K562 (cell line): ENCODE measurements around the gene IL23R. TPM values are rescaled to one million over a fixed set of nuclear protein-coding genes. Genes with fewer than 3 reads are reported as not detected.
A peak's percentile ranks its signal among the peaks of the same experiment; 100 is the strongest.

Source experiments
- ATAC-seq: fragments of 200-7000 bp; cut with Tn5 transposase; 3 replicates; pipeline ENCODE4 v1.9.1; 2020; ENCODE audit warnings: moderate library complexity
- BruUV-seq: library from RNA; stranded (reverse); fragments of 400-500 nt; replicated peaks from 2 replicates; lab custom pipeline; 2021; lab: Mats Ljungman, UMichigan
- CTCF ChIA-PET: fragments of 300-600 bp; formaldehyde crosslinking; extraction: SDS; loops from one replicate; lab custom pipeline; 2021; ENCODE audit warnings: low intra/inter-chr PET ratio; lab: Yijun Ruan, JAX
- POLR2A ChIA-PET: fragments of 300-600, 350-650 bp; sonication (Branson Sonifier 250); formaldehyde crosslinking; extraction: SDS; loops from one replicate; lab custom pipeline; 2021; ENCODE audit warnings: antibody characterized with exemption, inconsistent platforms; lab: Yijun Ruan, JAX
- DNase-seq, 4 experiments: peaks; one replicate each; pipeline versions ENCODE4 v3.0.0 to v3.0.0-alpha.2; 2011 to 2018; ENCODE audit warnings: low spot score in 3 of 4, mixed read lengths in 3 of 4; ENCODE audit errors: extremely low read depth in 1 of 4
- FAIRE-seq: peaks from 2 replicates; lab custom pipeline; 2011; peaks lifted over from hg19 to GRCh38; lab: Jason Lieb, UNC
- H2AFZ ChIP-seq: 2 replicates; pipeline ENCODE4 v1.6.0; 2011; ENCODE audit warnings: low read depth, low read length, control low read depth, inconsistent platforms
- H3K27ac ChIP-seq: fragments of 200-600 bp; 3 replicates; pipeline ENCODE4 v1.8.0; 2011; ENCODE audit warnings: low read depth, mild to moderate bottlenecking, control low read depth, inconsistent platforms, low read length, moderate library complexity, mixed read lengths; ENCODE audit errors: extremely low read depth
- H3K27me3 ChIP-seq, 2 experiments: fragments of 300-600 bp in 1 of 2; 2 replicates in 1 of 2; 3 replicates in 1 of 2; pipeline versions ENCODE4 v1.6.0 to v1.8.0; 2011; ENCODE audit warnings: inconsistent platforms in 2 of 2, low read length in 2 of 2, mild to moderate bottlenecking in 1 of 2, mixed read lengths in 1 of 2, moderate library complexity in 1 of 2; ENCODE audit not compliant: control insufficient read depth in 2 of 2, insufficient read depth in 2 of 2
- H3K36me3 ChIP-seq: fragments of 300-600 bp; 3 replicates; pipeline ENCODE4 v1.8.0; 2011; ENCODE audit warnings: mild to moderate bottlenecking, low read length, inconsistent platforms; ENCODE audit not compliant: control insufficient read depth, insufficient read depth
- H3K4me1 ChIP-seq, 2 experiments: fragments of 200-600 bp in 1 of 2; replicated peaks in 1 of 2; 2 replicates in 1 of 2; 3 replicates in 1 of 2; pipeline versions ENCODE4 v1.5.1 to v1.8.0; 2011; ENCODE audit warnings: inconsistent platforms in 2 of 2, low read length in 2 of 2, mild to moderate bottlenecking in 1 of 2, mixed read lengths in 1 of 2, moderate library complexity in 1 of 2; ENCODE audit not compliant: control insufficient read depth in 2 of 2, insufficient read depth in 2 of 2
- H3K4me2 ChIP-seq: 2 replicates; pipeline ENCODE4 v1.6.1; 2011; ENCODE audit warnings: low read length, control low read depth, inconsistent platforms, mixed read lengths; ENCODE audit not compliant: insufficient read depth
- H3K4me3 ChIP-seq: fragments of 200-600 bp; sonication (generic), shearing (Covaris generic); 2 replicates; pipeline ENCODE4 v1.5.1; 2016; ENCODE audit warnings: control low read depth, inconsistent platforms
- H3K79me2 ChIP-seq: fragments of 200-600 bp; 3 replicates; pipeline ENCODE4 v1.8.0; 2011; ENCODE audit warnings: low read length, inconsistent platforms; ENCODE audit not compliant: control insufficient read depth, insufficient read depth
- H3K9ac ChIP-seq, 2 experiments: 2 replicates each; pipeline versions ENCODE4 v1.6.0 to v1.6.1; 2011; ENCODE audit warnings: low read depth in 2 of 2, low read length in 2 of 2, control low read depth in 1 of 2, inconsistent platforms in 1 of 2, mild to moderate bottlenecking in 1 of 2, mixed read lengths in 1 of 2; ENCODE audit not compliant: insufficient read depth in 1 of 2
- H3K9me1 ChIP-seq: one replicate; pipeline ENCODE4 v1.6.0; 2011; ENCODE audit warnings: inconsistent platforms, mild to moderate bottlenecking, low read length, moderate library complexity; ENCODE audit not compliant: control insufficient read depth, insufficient read depth
- H3K9me3 ChIP-seq: replicated peaks from 2 replicates; pipeline ENCODE4 v1.5.1; 2011; ENCODE audit warnings: low read depth, low read length, inconsistent platforms; ENCODE audit not compliant: control insufficient read depth, insufficient read depth
- H4K20me1 ChIP-seq: replicated peaks from 2 replicates; pipeline ENCODE4 v1.6.1; 2011; ENCODE audit warnings: low read length, inconsistent platforms, mixed read lengths; ENCODE audit not compliant: control insufficient read depth, insufficient read depth
- BRF1 ChIP-seq: IDR thresholded peaks from 3 replicates; pipeline ENCODE4 v1.6.1; 2011; ENCODE audit warnings: borderline replicate concordance, mild to moderate bottlenecking; ENCODE audit not compliant: insufficient read length; ENCODE audit errors: extremely low read depth
- CEBPG ChIP-seq, 3 experiments: fragments of 200-800 bp in 1 of 3; sonication (Bioruptor generic) in 1 of 3; sonication (generic) in 1 of 3; formaldehyde crosslinking in 1 of 3; IDR thresholded peaks in 2 of 3; conservative IDR thresholded peaks in 1 of 3; 2 replicates each; pipeline versions ENCODE4 v1.6.1 to v1.8.0; 2016 to 2022; ENCODE audit warnings: missing compliant biosample characterization in 2 of 3, missing genetic modification characterization in 2 of 3, mild to moderate bottlenecking in 1 of 3, missing genetic modification reagents in 1 of 3
- CHD4 ChIP-seq: fragments of 200-600 bp; sonication (generic); IDR thresholded peaks from 3 replicates; pipeline ENCODE4 v1.6.1; 2012; ENCODE audit warnings: low read depth, mild to moderate bottlenecking, mixed read lengths, low read length, inconsistent platforms; ENCODE audit not compliant: insufficient read depth, insufficient replicate concordance, poor library complexity, severe bottlenecking
- ELF1 ChIP-seq: fragments of 200-800 bp; sonication (Bioruptor generic); IDR thresholded peaks from 2 replicates; pipeline ENCODE4 v1.6.1; 2016; ENCODE audit warnings: missing genetic modification characterization, missing compliant biosample characterization
- ERF ChIP-seq: fragments of 450-650 bp; formaldehyde crosslinking; IDR thresholded peaks from 2 replicates; pipeline ENCODE4 v1.4.0; 2020; ENCODE audit warnings: mild to moderate bottlenecking, mixed read lengths
- GABPA ChIP-seq: fragments of 200-800 bp; sonication (Bioruptor generic); conservative IDR thresholded peaks from 2 replicates; pipeline ENCODE4 v1.6.1; 2016; ENCODE audit warnings: low read depth, missing genetic modification characterization, missing compliant biosample characterization
- HCFC1 ChIP-seq: IDR thresholded peaks from 2 replicates; pipeline ENCODE4 v1.6.1; 2012; ENCODE audit warnings: low read depth, low read length, improper control_type of control experiment
- NCOA4 ChIP-seq: fragments of 450-650 bp; IDR thresholded peaks from 2 replicates; pipeline ENCODE4 v1.6.1; 2018; ENCODE audit warnings: mild to moderate bottlenecking; ENCODE audit not compliant: partially characterized antibody
- NFIC ChIP-seq: fragments of 450-650 bp; IDR thresholded peaks from 2 replicates; pipeline ENCODE4 v1.6.1; 2017; ENCODE audit warnings: mild to moderate bottlenecking, inconsistent platforms
- NRF1 ChIP-seq, 2 experiments: fragments of 450-650 bp; IDR thresholded peaks in 1 of 2; conservative IDR thresholded peaks in 1 of 2; 2 replicates each; pipeline ENCODE4 v1.6.1; 2014; ENCODE audit warnings: mild to moderate bottlenecking in 2 of 2
- PYGO2 ChIP-seq: fragments of 450-650 bp; IDR thresholded peaks from 2 replicates; pipeline ENCODE4 v1.6.1; 2016; ENCODE audit warnings: mild to moderate bottlenecking, missing genetic modification characterization, moderate library complexity, missing compliant biosample characterization
- TBP ChIP-seq: optimal IDR thresholded peaks from 2 replicates; pipeline ENCODE3; 2011; ENCODE audit warnings: low read depth, low read length, improper control_type of control experiment
- WGBS: fragments of 100-300 bp; shearing (Covaris generic); methylation state at CpG from one replicate; pipeline ENCODE4 v1.1.6; 2016; ENCODE audit warnings: low coverage, mixed read lengths; ENCODE audit not compliant: insufficient coverage; ENCODE audit errors: missing lambda C conversion rate; 5-methylcytosine and 5-hydroxymethylcytosine counted together
- in situ Hi-C: fragments of 300-500 bp; cut with MboI; formaldehyde crosslinking; loops from 4 replicates; pipeline ENCODE4 v1.15.0; 2018; ENCODE audit warnings: inconsistent platforms, mixed read lengths
- intact Hi-C: fragments of 100-400 bp; cut with micrococcal nuclease; formaldehyde crosslinking; loops from 2 replicates; pipeline ENCODE4 v1.14.2; 2022
- polyA plus RNA-seq, 8 experiments: library from polyadenylated mRNA; depleted of rRNA in 4 of 8; stranded (reverse) in 5 of 8; unstranded in 3 of 8; fragments of >200 nt; fragmentation: Nextera tagmentation in 2 of 8; fragmentation: Illumina TruSeq in 1 of 8; extraction: Ambion mirVana in 2 of 8; extraction: Trizol in 1 of 8; gene quantifications; 2 replicates each; pipeline versions ENCODE4 v1.2.1 to v1.2.3, GENCODE V29; 2011 to 2014; ENCODE audit warnings: inconsistent platforms in 1 of 8, missing spikeins in 1 of 8
- total RNA-seq, 7 experiments: library from RNA; depleted of rRNA in 6 of 7; stranded (reverse); fragments of >200 nt in 6 of 7; fragmentation: Illumina TruSeq in 2 of 7; extraction: Trizol in 2 of 7; gene quantifications; 2 replicates each; pipeline versions ENCODE4 v1.2.1 to v1.2.3, GENCODE V29; 2011 to 2021; ENCODE audit warnings: low replicate concordance in 1 of 7
- TF ChIP-seq, protein P1 (sequence below): fragments of 250-450 bp; sonication (Bioruptor Pico); IDR thresholded peaks from 2 replicates; pipeline ENCODE4 v1.5.0; 2022; ENCODE audit warnings: mild to moderate bottlenecking
- TF ChIP-seq, protein P2 (sequence below): sonication (generic); formaldehyde crosslinking; IDR thresholded peaks from 2 replicates; pipeline ENCODE4 v1.8.1; 2023; ENCODE audit warnings: mild to moderate bottlenecking, missing genetic modification reagents

IL23R gene
- total and polyA plus RNA-seq, 9 of the 15 experiments (the other 6 are each of a cell fraction or from before 2014, with no cell fraction given) = 4.4 to 52.7 (median 22.8) TPM

DNA sequence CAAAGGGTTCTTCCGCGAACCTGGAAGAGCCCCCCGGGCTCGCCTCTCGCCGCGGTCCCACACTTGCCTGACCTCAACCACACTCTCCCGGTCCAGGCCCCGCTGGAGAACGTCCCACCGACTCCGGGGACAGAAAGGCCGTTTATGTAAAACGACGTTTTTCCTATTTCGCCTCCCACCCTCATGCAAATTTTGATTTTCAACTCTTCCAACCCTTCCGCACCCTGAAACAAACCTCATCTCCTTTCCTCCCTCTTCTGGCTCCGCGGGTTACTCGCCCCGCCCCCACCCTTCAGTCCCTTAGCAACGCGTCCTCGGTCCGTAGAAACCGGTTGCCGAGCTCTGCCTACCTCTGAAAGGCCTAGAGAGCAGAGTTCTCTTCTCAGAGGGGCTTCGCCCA lies 31.6 kb upstream of the IL23R start, which contains the start of gene C1orf141:
C1orf141 (minus strand) TSS at position 276 of the 400 bp plus-strand sequence. CDS start 7,730 bp downstream, outside the sequence.
- no peak for ATAC-seq

More for the DNA sequence above, 31.6 kb upstream of the IL23R start, which contains the start of gene C1orf141:
- DNase-seq = no peak
- TF ChIP-seq NRF1 (conservative IDR thresholded peaks at IDR 0.05 in 1 of 2, IDR thresholded peaks at IDR 0.05 in 1 of 2) (no peak), GABPA (no peak), ELF1 (no peak), TBP (no peak), HCFC1 (no peak), CHD4 (no peak), NCOA4 (no peak), PYGO2 (tag) (no peak), CEBPG (CRISPR knock-in tag; IDR thresholded peaks at IDR 0.05) (no peak), CEBPG (tag; conservative IDR thresholded peaks at IDR 0.05 in 1 of 2, IDR thresholded peaks at IDR 0.05 in 1 of 2) (no peak), ERF (CRISPR knock-in tag) (no peak), NFIC (no peak), BRF1 (no peak)
- TF ChIP-seq, protein P1, sequence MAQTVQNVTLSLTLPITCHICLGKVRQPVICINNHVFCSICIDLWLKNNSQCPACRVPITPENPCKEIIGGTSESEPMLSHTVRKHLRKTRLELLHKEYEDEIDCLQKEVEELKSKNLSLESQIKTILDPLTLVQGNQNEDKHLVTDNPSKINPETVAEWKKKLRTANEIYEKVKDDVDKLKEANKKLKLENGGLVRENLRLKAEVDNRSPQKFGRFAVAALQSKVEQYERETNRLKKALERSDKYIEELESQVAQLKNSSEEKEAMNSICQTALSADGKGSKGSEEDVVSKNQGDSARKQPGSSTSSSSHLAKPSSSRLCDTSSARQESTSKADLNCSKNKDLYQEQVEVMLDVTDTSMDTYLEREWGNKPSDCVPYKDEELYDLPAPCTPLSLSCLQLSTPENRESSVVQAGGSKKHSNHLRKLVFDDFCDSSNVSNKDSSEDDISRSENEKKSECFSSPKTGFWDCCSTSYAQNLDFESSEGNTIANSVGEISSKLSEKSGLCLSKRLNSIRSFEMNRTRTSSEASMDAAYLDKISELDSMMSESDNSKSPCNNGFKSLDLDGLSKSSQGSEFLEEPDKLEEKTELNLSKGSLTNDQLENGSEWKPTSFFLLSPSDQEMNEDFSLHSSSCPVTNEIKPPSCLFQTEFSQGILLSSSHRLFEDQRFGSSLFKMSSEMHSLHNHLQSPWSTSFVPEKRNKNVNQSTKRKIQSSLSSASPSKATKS (CRISPR knock-in tag) = no peak
- TF ChIP-seq, protein P2, sequence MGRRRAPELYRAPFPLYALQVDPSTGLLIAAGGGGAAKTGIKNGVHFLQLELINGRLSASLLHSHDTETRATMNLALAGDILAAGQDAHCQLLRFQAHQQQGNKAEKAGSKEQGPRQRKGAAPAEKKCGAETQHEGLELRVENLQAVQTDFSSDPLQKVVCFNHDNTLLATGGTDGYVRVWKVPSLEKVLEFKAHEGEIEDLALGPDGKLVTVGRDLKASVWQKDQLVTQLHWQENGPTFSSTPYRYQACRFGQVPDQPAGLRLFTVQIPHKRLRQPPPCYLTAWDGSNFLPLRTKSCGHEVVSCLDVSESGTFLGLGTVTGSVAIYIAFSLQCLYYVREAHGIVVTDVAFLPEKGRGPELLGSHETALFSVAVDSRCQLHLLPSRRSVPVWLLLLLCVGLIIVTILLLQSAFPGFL (CRISPR knock-in tag) = no peak
- in situ Hi-C loops = no loop called here
- H4K20me1 ChIP-seq = no peaks in the 10 kb centered on the region
- no peak within 1 kb of the TSS for H3K4me2 ChIP-seq
- no peaks in the 10 kb centered on the region for H3K9me1 ChIP-seq
- no peaks in the 10 kb centered on the region for H3K27me3 ChIP-seq
- no peaks in the 10 kb centered on the region for H3K79me2 ChIP-seq
- FAIRE-seq = no peak
- H3K36me3 ChIP-seq = no peaks in the 10 kb centered on the region
- no peak within 1 kb of the TSS for H3K9ac ChIP-seq
- no TSS peak for BruUV-seq
- no peak within 1 kb of the TSS for H3K27ac ChIP-seq
- H2AFZ ChIP-seq = peak within 1 kb of the TSS; percentile 35; the same call in 1 of the 2 replicates
- no peak within 1 kb of the TSS for H3K4me3 ChIP-seq
- intact Hi-C loops = no loop called here
- CTCF ChIA-PET = no interaction called here
- 89% methylated on average over 23 of the region's 28 CpGs for WGBS
- no peaks in the 10 kb centered on the region; the same call in 1 of the 2 replicates for H3K9me3 ChIP-seq
- POLR2A ChIA-PET = no interaction called here
- H3K4me1 ChIP-seq = peaks cover 0 to 17% of the 10 kb centered on the region in 2 experiments; a peak in 3 of 5 replicates
